Mammary epithelial cell (primary cell): Measurements from ENCODE around the gene TGM5.
A peak's percentile ranks its signal among the peaks of the same experiment; 100 is the strongest.

Source experiments
- CTCF ChIP-seq, 2 donors: IDR thresholded peaks in 1 of 2; conservative IDR thresholded peaks in 1 of 2; 2 replicates each; pipeline ENCODE4 v1.5.1; 2011 to 2012; ENCODE audit warnings: inconsistent platforms in 2 of 2, low read length in 2 of 2, mild to moderate bottlenecking in 2 of 2, control low read depth in 1 of 2, low read depth in 1 of 2; ENCODE audit not compliant: insufficient read depth in 1 of 2; ENCODE audit errors: extremely low read depth in 1 of 2
- EZH2 ChIP-seq: IDR thresholded peaks from 2 replicates; pipeline ENCODE4 v1.6.1; 2012; ENCODE audit warnings: low read length, inconsistent platforms, borderline replicate concordance

- TF ChIP-seq CTCF (conservative IDR thresholded peaks at IDR 0.05 in 1 of 2, IDR thresholded peaks at IDR 0.05 in 1 of 2; ENCODE audit: extremely low read depth in 1 of 2, insufficient read depth in 1 of 2, low read depth in 1 of 2, low read length in 2 of 2) (peak; percentile 73), EZH2 (no peak)
These were observed 79.1 kb downstream of the TGM5 start for GRCh38 chr15:43187544-43188155.
